Osteoblast (primary cell): Measurements from ENCODE around the gene LY86. TPM values are rescaled to one million over a fixed set of nuclear protein-coding genes. Genes with fewer than 3 reads are reported as not detected.
A peak's percentile ranks its signal among the peaks of the same experiment; 100 is the strongest.
"Not testable (repeated sequence)": the region's sequence is repeated elsewhere in the genome, so short reads cannot be mapped to it uniquely, and the experiment has no call there.

Experiments
- DNase-seq: peaks from one replicate; pipeline ENCODE4 v3.0.0; 2011; ENCODE audit warnings: low spot score, mixed read lengths; ENCODE audit not compliant: insufficient read length; ENCODE audit errors: missing footprints
- H2AFZ ChIP-seq: 2 replicates; pipeline ENCODE4 v1.6.0; 2011; ENCODE audit warnings: mild to moderate bottlenecking, low read length
- H3K27ac ChIP-seq: 2 replicates; pipeline ENCODE4 v1.5.1; 2011; ENCODE audit warnings: mild to moderate bottlenecking, low read depth, low read length, moderate library complexity
- H3K27me3 ChIP-seq: 2 replicates; pipeline ENCODE4 v1.6.0; 2012; ENCODE audit warnings: mild to moderate bottlenecking, control low read depth, inconsistent platforms, low read length, moderate library complexity; ENCODE audit not compliant: insufficient read depth
- H3K36me3 ChIP-seq: 2 replicates; pipeline ENCODE4 v1.5.1; 2011; ENCODE audit warnings: mild to moderate bottlenecking, low read length, control low read depth, moderate library complexity; ENCODE audit not compliant: insufficient read depth
- H3K4me1 ChIP-seq: 2 replicates; pipeline ENCODE4 v1.5.1; 2011; ENCODE audit warnings: mild to moderate bottlenecking, low read length, control low read depth, moderate library complexity; ENCODE audit not compliant: insufficient read depth
- H3K4me2 ChIP-seq: 2 replicates; pipeline ENCODE4 v1.6.0; 2011; ENCODE audit warnings: mild to moderate bottlenecking, low read length; ENCODE audit not compliant: insufficient read depth
- H3K4me3 ChIP-seq: fragments of 200-600 bp; sonication (generic); 3 replicates; pipeline ENCODE4 v1.5.1; 2012; ENCODE audit warnings: mild to moderate bottlenecking, low read length, inconsistent platforms; ENCODE audit not compliant: insufficient read depth
- H3K79me2 ChIP-seq: 2 replicates; pipeline ENCODE4 v1.6.0; 2012; ENCODE audit warnings: mild to moderate bottlenecking, low read length, control low read depth, inconsistent platforms; ENCODE audit not compliant: insufficient read depth
- H3K9me3 ChIP-seq: 2 replicates; pipeline ENCODE4 v1.5.1; 2011; ENCODE audit warnings: low read depth, low read length, control low read depth
- H4K20me1 ChIP-seq: 2 replicates; pipeline ENCODE4 v1.6.0; 2012; ENCODE audit warnings: mild to moderate bottlenecking, low read length, control low read depth; ENCODE audit not compliant: insufficient read depth
- total RNA-seq: library from RNA; depleted of rRNA; stranded (reverse); fragments of >200 nt; gene quantifications from 2 replicates; pipeline ENCODE4 v1.2.3, GENCODE V29; 2012
- TF ChIP-seq, protein P1 (sequence below): IDR thresholded peaks from 2 replicates; pipeline ENCODE4 v1.5.1; 2011; ENCODE audit warnings: mild to moderate bottlenecking, low read depth, low read length, moderate library complexity; ENCODE audit errors: extremely low read depth

Gene LY86
- total RNA-seq, 1 donor: not detected

DNA sequence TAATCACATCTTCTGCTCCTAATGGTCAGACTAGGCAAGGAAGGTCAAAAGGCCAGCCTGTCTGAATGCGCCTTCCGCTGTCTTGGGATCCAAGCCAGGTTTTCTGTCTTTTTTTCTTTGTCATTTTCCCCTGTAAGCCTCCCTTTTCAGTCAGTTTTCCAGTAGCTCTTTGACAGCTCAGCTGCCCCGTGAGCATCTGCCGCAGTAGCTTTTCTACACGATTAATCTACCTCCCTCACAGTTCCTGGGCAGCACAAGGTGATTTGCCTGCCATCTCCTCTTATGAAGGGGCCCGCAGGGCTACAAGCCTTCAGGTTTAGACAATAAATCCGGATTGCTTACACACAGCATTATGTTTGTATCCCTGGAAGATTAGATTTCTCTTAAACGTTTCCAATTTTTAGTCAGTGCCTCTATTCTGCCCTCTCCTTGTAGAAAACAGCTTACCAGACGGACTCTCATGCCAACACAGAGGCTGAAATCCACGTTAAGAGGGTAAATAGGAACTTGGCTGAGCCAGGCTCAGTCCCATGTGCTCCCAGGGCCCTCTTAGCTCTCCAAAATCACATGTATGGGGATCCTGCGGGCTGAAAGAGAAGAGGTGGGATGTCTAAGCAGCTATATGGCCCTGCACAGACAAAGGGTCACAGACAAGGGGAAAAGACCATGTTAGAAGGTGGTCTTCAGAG is 77.2 kb downstream of the LY86 start:
- TF ChIP-seq, protein P1, sequence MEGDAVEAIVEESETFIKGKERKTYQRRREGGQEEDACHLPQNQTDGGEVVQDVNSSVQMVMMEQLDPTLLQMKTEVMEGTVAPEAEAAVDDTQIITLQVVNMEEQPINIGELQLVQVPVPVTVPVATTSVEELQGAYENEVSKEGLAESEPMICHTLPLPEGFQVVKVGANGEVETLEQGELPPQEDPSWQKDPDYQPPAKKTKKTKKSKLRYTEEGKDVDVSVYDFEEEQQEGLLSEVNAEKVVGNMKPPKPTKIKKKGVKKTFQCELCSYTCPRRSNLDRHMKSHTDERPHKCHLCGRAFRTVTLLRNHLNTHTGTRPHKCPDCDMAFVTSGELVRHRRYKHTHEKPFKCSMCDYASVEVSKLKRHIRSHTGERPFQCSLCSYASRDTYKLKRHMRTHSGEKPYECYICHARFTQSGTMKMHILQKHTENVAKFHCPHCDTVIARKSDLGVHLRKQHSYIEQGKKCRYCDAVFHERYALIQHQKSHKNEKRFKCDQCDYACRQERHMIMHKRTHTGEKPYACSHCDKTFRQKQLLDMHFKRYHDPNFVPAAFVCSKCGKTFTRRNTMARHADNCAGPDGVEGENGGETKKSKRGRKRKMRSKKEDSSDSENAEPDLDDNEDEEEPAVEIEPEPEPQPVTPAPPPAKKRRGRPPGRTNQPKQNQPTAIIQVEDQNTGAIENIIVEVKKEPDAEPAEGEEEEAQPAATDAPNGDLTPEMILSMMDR: no peak
- H3K4me2 ChIP-seq: no peak overlapping the region
- H3K9me3 ChIP-seq: no peaks in the 10 kb centered on the region
- DNase-seq: no peak
- no peaks in the 10 kb centered on the region for H3K4me1 ChIP-seq
- H3K27ac ChIP-seq: no peak overlapping the region
- peaks cover 2% of the 10 kb centered on the region for H3K27me3 ChIP-seq
- H4K20me1 ChIP-seq: no peaks in the 10 kb centered on the region
- H2AFZ ChIP-seq: no peak overlapping the region
- H3K79me2 ChIP-seq: no peaks in the 10 kb centered on the region
- H3K4me3 ChIP-seq: no peak overlapping the region
- no peaks in the 10 kb centered on the region for H3K36me3 ChIP-seq

DNA sequence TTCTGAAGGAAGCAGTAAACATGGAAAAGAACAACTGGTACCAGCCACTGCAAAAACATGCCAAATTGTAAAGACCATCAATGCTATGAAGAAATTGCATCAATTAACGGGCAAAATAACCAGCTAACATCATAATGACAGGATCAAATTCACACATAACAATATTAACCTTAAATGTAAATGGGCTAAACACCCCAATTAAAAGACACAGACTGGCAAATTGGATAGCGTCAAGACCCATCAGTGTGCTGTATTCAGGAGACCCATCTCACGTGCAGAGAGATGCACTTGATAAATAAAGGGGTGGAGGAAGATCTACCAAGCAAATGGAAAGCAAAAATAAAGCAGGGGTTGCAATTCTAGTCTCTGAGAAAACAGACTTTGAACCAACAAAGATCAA is 81.6 kb downstream of the LY86 start:
- H2AFZ ChIP-seq: not testable (repeated sequence)

DNA sequence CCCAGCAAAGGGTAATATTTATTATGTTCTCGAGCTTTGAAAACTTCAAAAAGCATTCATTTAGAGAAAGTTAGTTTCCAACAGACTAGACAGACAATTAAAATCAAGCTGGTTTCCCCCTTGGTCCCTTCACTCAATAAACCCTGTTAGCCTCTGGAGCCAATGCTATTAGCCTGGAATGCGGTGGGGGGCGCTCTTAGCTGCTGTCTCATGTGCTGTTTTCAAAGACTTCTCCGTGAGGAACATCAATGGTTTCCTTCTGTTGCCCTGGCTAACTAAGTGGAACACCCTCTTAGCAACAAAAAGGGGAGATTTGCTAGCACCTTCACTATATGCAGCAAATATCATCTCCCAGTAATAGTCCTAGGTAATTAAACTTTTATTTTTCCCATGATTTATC is 86.4 kb downstream of the LY86 start:
- H2AFZ ChIP-seq: no peak overlapping the region
- no peaks in the 10 kb centered on the region for H4K20me1 ChIP-seq
- H3K27ac ChIP-seq: no peak overlapping the region
- no peak overlapping the region for H3K4me2 ChIP-seq
- TF ChIP-seq, protein P1: peak; percentile 36
- no peak overlapping the region for H3K4me3 ChIP-seq
- no peaks in the 10 kb centered on the region for H3K4me1 ChIP-seq
- H3K27me3 ChIP-seq: no peaks in the 10 kb centered on the region
- no peak for DNase-seq
- no peaks in the 10 kb centered on the region for H3K79me2 ChIP-seq
- H3K36me3 ChIP-seq: no peaks in the 10 kb centered on the region
- no peaks in the 10 kb centered on the region for H3K9me3 ChIP-seq

More for the DNA sequence above, 81.6 kb downstream of the LY86 start:
- not testable (repeated sequence) for H3K4me3 ChIP-seq, H3K4me2 ChIP-seq, H3K27ac ChIP-seq, H4K20me1 ChIP-seq, H3K79me2 ChIP-seq, H3K9me3 ChIP-seq, H3K27me3 ChIP-seq, DNase-seq, H3K36me3 ChIP-seq, H3K4me1 ChIP-seq

DNA sequence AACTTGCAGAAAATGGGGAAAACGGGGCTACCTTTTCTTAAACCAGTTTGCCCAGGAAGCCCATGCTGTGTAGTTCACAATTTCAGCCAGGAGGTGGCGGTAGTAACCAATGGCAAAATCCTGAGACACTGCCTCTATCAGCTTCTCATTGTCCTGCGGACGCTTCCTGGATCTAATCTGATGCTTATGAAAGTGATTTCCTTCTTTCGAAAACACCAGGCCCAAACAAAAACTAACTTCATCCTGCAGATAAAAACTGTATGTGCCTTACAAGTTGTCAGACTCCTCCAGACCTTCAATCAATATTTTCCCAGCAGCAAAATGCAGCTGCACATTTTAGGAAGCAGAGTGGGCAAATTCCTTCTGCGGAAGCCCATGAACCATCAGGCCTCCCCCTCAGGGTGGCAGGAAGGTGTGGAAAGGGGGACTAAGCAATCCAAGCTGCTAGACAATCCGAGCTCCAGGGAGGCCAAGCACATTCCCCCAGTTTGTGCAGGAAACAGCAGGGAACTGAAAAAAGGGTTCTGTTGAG is 88.5 kb downstream of the LY86 start:
- TF ChIP-seq, protein P1: peak; percentile 96
- Histone ChIP-seq H3K9me3 (no peaks in the 10 kb centered on the region), H3K4me1 (no peaks in the 10 kb centered on the region), H3K4me2 (peak overlapping the region; percentile 23), H3K36me3 (no peaks in the 10 kb centered on the region), H3K27ac (no peak overlapping the region), H3K79me2 (no peaks in the 10 kb centered on the region), H3K27me3 (no peaks in the 10 kb centered on the region), H4K20me1 (no peaks in the 10 kb centered on the region), H3K4me3 (no peak overlapping the region), H2AFZ (peak overlapping the region; percentile 53)
- DNase-seq: peak; percentile 90
